GM12878 (cell line): ENCODE results near the gene IMPG2. TPM values are rescaled to one million over a fixed set of nuclear protein-coding genes. Genes with fewer than 3 reads are reported as not detected.

ENCODE experiments used
- ATAC-seq: fragments of 200-7000 bp; cut with Tn5 transposase; 3 replicates; pipeline ENCODE4 v1.9.1; 2020; ENCODE audit warnings: mild to moderate bottlenecking, moderate library complexity
- BruUV-seq: library from RNA; stranded (reverse); fragments of 400-500 nt; replicated peaks from 2 replicates; lab custom pipeline; 2021; lab: Mats Ljungman, UMichigan
- CTCF ChIA-PET: fragments of 300-600 bp; sonication (Branson Sonifier 250); formaldehyde crosslinking; extraction: SDS; loops from one replicate; lab custom pipeline; 2021; ENCODE audit warnings: inconsistent platforms; lab: Yijun Ruan, JAX
- POLR2A ChIA-PET: fragments of 350-600 bp; formaldehyde crosslinking; extraction: SDS; loops from one replicate; lab custom pipeline; 2021; ENCODE audit warnings: inconsistent platforms; lab: Charles Lee
- RAD21 ChIA-PET: fragments of 300-600 bp; sonication (Branson Sonifier 250); formaldehyde crosslinking; loops from one replicate; lab custom pipeline; 2023; ENCODE audit warnings: antibody characterized with exemption; ENCODE audit not compliant: unreplicated experiment; lab: Charles Lee
- SMC1A ChIA-PET: fragments of 300-600 bp; sonication (Branson Sonifier 250); formaldehyde crosslinking; loops from one replicate; lab custom pipeline; 2023; ENCODE audit not compliant: unreplicated experiment, uncharacterized antibody; lab: Charles Lee
- DNase-seq: peaks from one replicate; pipeline ENCODE4 v3.0.0-alpha.2; 2011; ENCODE audit warnings: low read depth, low spot score
- FAIRE-seq: peaks from 3 replicates; lab custom pipeline; 2011; peaks lifted over from hg19 to GRCh38; lab: Jason Lieb, UNC
- H2AFZ ChIP-seq: 2 replicates; pipeline ENCODE4 v1.6.0; 2011; ENCODE audit warnings: low read depth, low read length, control low read depth; ENCODE audit not compliant: control insufficient read depth
- H3K27ac ChIP-seq: 2 replicates; pipeline ENCODE4 v1.5.1; 2011; ENCODE audit warnings: control low read depth; ENCODE audit not compliant: control insufficient read depth, insufficient read depth
- H3K27me3 ChIP-seq, 2 experiments: replicated peaks in 1 of 2; 2 replicates each; pipeline versions ENCODE4 v1.6.0 to v1.6.1; 2011; ENCODE audit warnings: low read length in 1 of 2; ENCODE audit not compliant: control insufficient read depth in 2 of 2, insufficient read depth in 2 of 2
- H3K36me3 ChIP-seq, 2 experiments: 2 replicates each; pipeline ENCODE4 v1.5.1; 2011; ENCODE audit warnings: low read length in 1 of 2; ENCODE audit not compliant: control insufficient read depth in 2 of 2, insufficient read depth in 2 of 2
- H3K4me1 ChIP-seq: 2 replicates; pipeline ENCODE4 v1.6.1; 2011; ENCODE audit warnings: mild to moderate bottlenecking, low read length, moderate library complexity, mixed read lengths; ENCODE audit not compliant: control insufficient read depth, insufficient read depth
- H3K4me2 ChIP-seq: 2 replicates; pipeline ENCODE4 v1.6.0; 2011; ENCODE audit warnings: control low read depth; ENCODE audit not compliant: control insufficient read depth, insufficient read depth
- H3K4me3 ChIP-seq: fragments of 200-600 bp; sonication (generic); 2 replicates; pipeline ENCODE4 v1.5.1; 2016
- H3K79me2 ChIP-seq: 2 replicates; pipeline ENCODE4 v1.6.0; 2011; ENCODE audit warnings: low read length; ENCODE audit not compliant: control insufficient read depth, insufficient read depth
- H3K9ac ChIP-seq: 2 replicates; pipeline ENCODE4 v1.8.0; 2011; ENCODE audit warnings: low read length, control low read depth, mixed read lengths; ENCODE audit not compliant: control insufficient read depth, insufficient read depth
- H3K9me3 ChIP-seq: replicated peaks from 3 replicates; pipeline ENCODE4 v1.5.1; 2011; ENCODE audit warnings: mild to moderate bottlenecking, low read length; ENCODE audit not compliant: control insufficient read depth, insufficient read depth
- H4K20me1 ChIP-seq: 2 replicates; pipeline ENCODE4 v1.6.0; 2011; ENCODE audit not compliant: control insufficient read depth, insufficient read depth
- CHD1 ChIP-seq: IDR thresholded peaks from 2 replicates; pipeline ENCODE4 v1.6.1; 2012; ENCODE audit warnings: low read depth, low read length, improper control_type of control experiment
- ESRRA ChIP-seq: IDR thresholded peaks from 2 replicates; pipeline ENCODE4 v1.6.1; 2012; ENCODE audit warnings: mild to moderate bottlenecking, low read length, improper control_type of control experiment
- FOS ChIP-seq: IDR thresholded peaks from 3 replicates; pipeline ENCODE4 v1.6.1; 2011; ENCODE audit warnings: borderline replicate concordance; ENCODE audit not compliant: insufficient read length; ENCODE audit errors: extremely low read depth
- MYB ChIP-seq: fragments of 150-350 bp; IDR thresholded peaks from 2 replicates; pipeline ENCODE4 v1.6.1; 2014; ENCODE audit warnings: mild to moderate bottlenecking, low read depth, low read length, borderline replicate concordance
- PAX8 ChIP-seq: fragments of 450-650 bp; IDR thresholded peaks from 2 replicates; pipeline ENCODE4 v1.6.1; 2017; ENCODE audit warnings: mild to moderate bottlenecking, moderate library complexity
- PBX3 ChIP-seq: IDR thresholded peaks from 2 replicates; pipeline ENCODE4 v1.6.1; 2011; ENCODE audit warnings: mild to moderate bottlenecking, low read depth, low read length, moderate library complexity; ENCODE audit not compliant: insufficient replicate concordance
- TCF3 ChIP-seq: IDR thresholded peaks from 2 replicates; pipeline ENCODE4 v1.6.1; 2012; ENCODE audit warnings: low read depth, mild to moderate bottlenecking, low read length, borderline replicate concordance; ENCODE audit not compliant: insufficient read depth
- WGBS: methylation state at CpG from one replicate; pipeline ENCODE4 v1.1.6; 2016; ENCODE audit warnings: low lambda C conversion rate; ENCODE audit not compliant: insufficient replicate concordance, insufficient coverage; ENCODE audit errors: missing lambda C conversion rate; 5-methylcytosine and 5-hydroxymethylcytosine counted together
- in situ Hi-C: fragments of 300-500 bp; cut with MboI; formaldehyde crosslinking; loops from 9 replicates; pipeline ENCODE4 v1.14.3; 2018; ENCODE audit warnings: mixed read lengths
- intact Hi-C: fragments of 100-400 bp; cut with micrococcal nuclease; formaldehyde crosslinking; loops from one replicate; pipeline ENCODE4 v1.14.2; 2022; ENCODE audit not compliant: unreplicated experiment
- polyA plus RNA-seq, 11 experiments: library from polyadenylated mRNA; depleted of rRNA in 4 of 11; unstranded in 6 of 11; stranded (reverse) in 5 of 11; fragments of >200 nt; fragmentation: Nextera tagmentation in 4 of 11; fragmentation: Illumina TruSeq in 1 of 11; extraction: Ambion mirVana in 4 of 11; extraction: Trizol in 1 of 11; gene quantifications; 1 replicate in 1 of 11; 2 replicates in 10 of 11; pipeline versions ENCODE4 v1.2.1 to v1.2.3, GENCODE V29; 2011 to 2016; ENCODE audit warnings: inconsistent platforms in 2 of 11, missing spikeins in 2 of 11, low read depth in 1 of 11
- total RNA-seq, 4 experiments: library from RNA; depleted of rRNA in 3 of 4; stranded (reverse); fragments of >200 nt in 3 of 4; fragmentation: Illumina TruSeq in 1 of 4; extraction: Trizol in 1 of 4; gene quantifications; 2 replicates each; pipeline versions ENCODE4 v1.2.1 to v1.2.3, GENCODE V29; 2013 to 2021

IMPG2 gene
- total and polyA plus RNA-seq, 10 of the 15 experiments (the other 5 are each of a cell fraction or from before 2014, with no cell fraction given): under 0.01 to 0.17 (median 0.10) TPM; not detected in 3

- TF ChIP-seq PAX8: no peak
- no peak for TF ChIP-seq MYB
- TF ChIP-seq FOS: no peak
- TF ChIP-seq ESRRA: no peak
- no peak for TF ChIP-seq CHD1
- TF ChIP-seq TCF3: no peak
- no peak for TF ChIP-seq PBX3
- SMC1A ChIA-PET: interaction anchor here (1.7 kb wide), 1 partner anchor 29 kb away, joined by 3 read pairs; no protein-coding TSS in a partner anchor
- no peaks in the 10 kb centered on the region for H3K4me1 ChIP-seq
Observed at GRCh38 chr3:101273608-101274007, 46.8 kb downstream of the IMPG2 start.

More at GRCh38 chr3:101273608-101274007, 46.8 kb downstream of the IMPG2 start:
- no peaks in the 10 kb centered on the region for H3K9me3 ChIP-seq
- no peaks in the 10 kb centered on the region for H3K27me3 ChIP-seq
- no peaks in the 10 kb centered on the region for H3K36me3 ChIP-seq
- DNase-seq: no peak
- H3K9ac ChIP-seq: no peak overlapping the region
- H4K20me1 ChIP-seq: no peaks in the 10 kb centered on the region
- ChIA-PET CTCF (no interaction called here), POLR2A (interaction anchor here (0.6 kb wide), 1 partner anchor 8 kb away, joined by 3 read pairs; no protein-coding TSS in a partner anchor), RAD21 (no interaction called here)
- H3K27ac ChIP-seq: no peak overlapping the region
- intact Hi-C loops: no loop called here
- H3K4me2 ChIP-seq: no peak overlapping the region
- no TSS peak for BruUV-seq
- no peak overlapping the region for H2AFZ ChIP-seq
- in situ Hi-C loops: no loop called here
- no peak for ATAC-seq
- WGBS: 76% methylated on average over 2 of the region's 2 CpGs
- no peaks in the 10 kb centered on the region for H3K79me2 ChIP-seq
- no peak for FAIRE-seq
- no peak overlapping the region for H3K4me3 ChIP-seq
